RWPE2 (cell line): ENCODE results near the gene OSCP1.

Experiments used
- ATAC-seq: fragments of 200-7000 bp; cut with Tn5 transposase; 3 replicates; pipeline ENCODE4 v1.9.1; 2021; ENCODE audit warnings: low read depth
- DNase-seq: peaks from one replicate; pipeline ENCODE4 v3.0.0-alpha.2; 2020; ENCODE audit warnings: low spot score
- H3K27ac ChIP-seq: fragments of 450-650 bp; 2 replicates; pipeline ENCODE4 v1.5.1; 2017; ENCODE audit warnings: mild to moderate bottlenecking; ENCODE audit not compliant: poor library complexity, severe bottlenecking
- H3K27me3 ChIP-seq: fragments of 250-450 bp; sonication (Bioruptor Pico); 2 replicates; pipeline ENCODE4 v1.5.1; 2021; ENCODE audit warnings: mild to moderate bottlenecking, moderate library complexity; ENCODE audit not compliant: insufficient read depth, poor library complexity, severe bottlenecking
- H3K36me3 ChIP-seq: fragments of 250-450 bp; sonication (Bioruptor Pico); 2 replicates; pipeline ENCODE4 v1.5.1; 2020; ENCODE audit warnings: low read depth, mild to moderate bottlenecking, moderate library complexity
- H3K4me1 ChIP-seq: fragments of 250-450 bp; sonication (Bioruptor Pico); 2 replicates; pipeline ENCODE4 v1.5.1; 2021; ENCODE audit warnings: mild to moderate bottlenecking, moderate library complexity; ENCODE audit not compliant: insufficient read depth, poor library complexity, severe bottlenecking
- H3K4me3 ChIP-seq: fragments of 250-450 bp; sonication (Bioruptor Pico); 2 replicates; pipeline ENCODE4 v1.5.1; 2021; ENCODE audit warnings: mild to moderate bottlenecking, moderate library complexity; ENCODE audit not compliant: severe bottlenecking
- H3K9me3 ChIP-seq: fragments of 250-450 bp; sonication (Bioruptor Pico); 2 replicates; pipeline ENCODE4 v1.5.1; 2021; ENCODE audit warnings: mild to moderate bottlenecking, moderate library complexity; ENCODE audit not compliant: severe bottlenecking
- TF ChIP-seq, protein P1 (sequence below): fragments of 450-650 bp; IDR thresholded peaks from one replicate; pipeline ENCODE4 v1.5.1; 2017; ENCODE audit warnings: mild to moderate bottlenecking, moderate library complexity; ENCODE audit not compliant: poor library complexity, severe bottlenecking

Gene OSCP1

DNA sequence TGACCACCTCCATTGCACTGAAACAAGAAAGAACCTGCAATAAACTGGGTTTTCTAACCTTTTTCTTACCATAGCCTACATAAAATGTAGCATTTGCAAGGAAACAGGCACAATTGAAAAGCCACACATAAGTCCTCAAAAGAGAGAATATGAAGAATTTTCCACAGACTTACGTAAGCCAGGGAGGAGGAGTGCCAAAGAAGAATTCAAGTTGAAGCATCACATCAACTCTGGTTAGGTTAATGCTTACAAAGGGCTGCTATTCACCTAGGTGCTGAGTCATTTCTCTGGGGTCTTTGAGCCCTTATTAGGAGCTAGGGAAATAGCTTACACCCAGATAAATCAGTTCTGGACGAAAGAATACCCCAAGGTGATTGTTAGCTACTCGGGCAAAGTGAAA lies 9.6 kb downstream of the OSCP1 start:
- Histone ChIP-seq H3K4me1 (peaks cover 13% of the 10 kb centered on the region), H3K27me3 (no peaks in the 10 kb centered on the region), H3K4me3 (no peak overlapping the region), H3K9me3 (no peaks in the 10 kb centered on the region), H3K27ac (no peak overlapping the region), H3K36me3 (no peaks in the 10 kb centered on the region)
- ATAC-seq (no peak), DNase-seq (no peak)
- TF ChIP-seq, protein P1, sequence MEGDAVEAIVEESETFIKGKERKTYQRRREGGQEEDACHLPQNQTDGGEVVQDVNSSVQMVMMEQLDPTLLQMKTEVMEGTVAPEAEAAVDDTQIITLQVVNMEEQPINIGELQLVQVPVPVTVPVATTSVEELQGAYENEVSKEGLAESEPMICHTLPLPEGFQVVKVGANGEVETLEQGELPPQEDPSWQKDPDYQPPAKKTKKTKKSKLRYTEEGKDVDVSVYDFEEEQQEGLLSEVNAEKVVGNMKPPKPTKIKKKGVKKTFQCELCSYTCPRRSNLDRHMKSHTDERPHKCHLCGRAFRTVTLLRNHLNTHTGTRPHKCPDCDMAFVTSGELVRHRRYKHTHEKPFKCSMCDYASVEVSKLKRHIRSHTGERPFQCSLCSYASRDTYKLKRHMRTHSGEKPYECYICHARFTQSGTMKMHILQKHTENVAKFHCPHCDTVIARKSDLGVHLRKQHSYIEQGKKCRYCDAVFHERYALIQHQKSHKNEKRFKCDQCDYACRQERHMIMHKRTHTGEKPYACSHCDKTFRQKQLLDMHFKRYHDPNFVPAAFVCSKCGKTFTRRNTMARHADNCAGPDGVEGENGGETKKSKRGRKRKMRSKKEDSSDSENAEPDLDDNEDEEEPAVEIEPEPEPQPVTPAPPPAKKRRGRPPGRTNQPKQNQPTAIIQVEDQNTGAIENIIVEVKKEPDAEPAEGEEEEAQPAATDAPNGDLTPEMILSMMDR, result no peak

DNA sequence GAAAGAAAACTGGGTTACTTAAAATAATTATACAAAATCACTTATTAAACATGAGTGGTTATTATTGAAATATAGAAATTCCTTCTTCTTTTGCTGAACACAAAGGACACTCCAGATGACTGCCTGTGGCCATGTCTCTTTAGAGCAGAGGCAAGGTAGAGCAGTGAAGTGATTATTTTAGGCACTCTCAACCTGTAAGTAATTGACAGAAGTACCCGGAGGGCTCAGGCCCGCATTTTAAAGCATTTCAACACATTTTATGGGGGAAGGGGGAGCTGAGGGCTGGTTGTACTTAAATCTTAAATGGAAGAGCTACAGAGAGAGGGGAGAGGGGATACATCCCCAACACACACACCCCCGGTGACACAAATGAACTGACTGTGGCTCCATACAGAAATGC lies 10.2 kb downstream of the OSCP1 start:
- no peaks in the 10 kb centered on the region for H3K36me3 ChIP-seq
- H3K27ac ChIP-seq, result no peak overlapping the region
- H3K27me3 ChIP-seq, result no peaks in the 10 kb centered on the region
- TF ChIP-seq, protein P1, result no peak
- DNase-seq, result no peak
- H3K9me3 ChIP-seq, result no peaks in the 10 kb centered on the region
- peaks cover 13% of the 10 kb centered on the region for H3K4me1 ChIP-seq
- H3K4me3 ChIP-seq, result no peak overlapping the region
- ATAC-seq, result no peak

DNA sequence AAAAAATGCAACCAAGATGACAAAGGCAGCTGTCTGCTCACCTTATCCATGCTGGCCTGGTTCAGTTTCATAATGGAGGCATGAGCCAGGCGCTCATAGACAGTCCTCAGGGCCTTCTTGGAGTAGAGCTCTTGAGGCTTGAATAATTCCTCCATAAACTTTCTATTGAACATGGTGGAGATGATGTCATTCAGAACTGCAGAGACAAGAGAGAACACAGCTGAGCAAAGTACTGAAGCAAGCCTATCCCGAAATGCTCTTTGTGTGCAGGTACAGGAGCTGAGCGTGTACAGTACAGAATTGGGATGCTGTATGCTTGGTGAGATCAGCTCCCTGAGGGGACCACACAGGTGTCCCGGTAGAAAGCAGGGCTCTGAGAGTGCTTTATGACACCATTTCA lies 11.5 kb downstream of the OSCP1 start:
- Histone ChIP-seq H3K4me3 (no peak overlapping the region), H3K36me3 (no peaks in the 10 kb centered on the region), H3K9me3 (no peaks in the 10 kb centered on the region), H3K27ac (no peak overlapping the region), H3K27me3 (no peaks in the 10 kb centered on the region), H3K4me1 (peaks cover 13% of the 10 kb centered on the region)
- ATAC-seq (no peak), DNase-seq (no peak)
- TF ChIP-seq, protein P1, result no peak

DNA sequence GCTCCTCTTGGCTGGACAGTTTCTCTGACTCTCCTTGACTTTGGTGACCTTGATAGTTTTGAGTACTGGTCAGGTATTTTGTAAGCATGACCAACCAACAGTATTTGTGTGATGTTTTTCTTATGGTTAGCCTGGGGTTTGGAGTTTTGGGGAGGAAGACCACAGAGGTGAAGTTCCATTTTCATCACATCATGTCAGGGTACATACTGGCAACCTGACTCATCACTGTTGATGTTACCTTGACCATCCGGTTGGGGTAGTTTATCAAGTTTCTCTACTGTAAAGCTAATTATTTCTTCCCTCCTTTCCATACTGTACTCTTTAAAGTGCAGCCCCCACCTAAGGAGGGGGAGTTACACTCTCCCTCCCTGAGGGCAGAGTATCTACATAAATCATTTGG lies 13.4 kb downstream of the OSCP1 start:
- Histone ChIP-seq H3K27ac (peak overlapping the region; percentile 73), H3K36me3 (no peaks in the 10 kb centered on the region), H3K4me1 (peaks cover 13% of the 10 kb centered on the region), H3K4me3 (no peak overlapping the region), H3K27me3 (no peaks in the 10 kb centered on the region), H3K9me3 (no peaks in the 10 kb centered on the region)
- DNase-seq (no peak), ATAC-seq (peak; percentile 96)
- TF ChIP-seq, protein P1, result no peak

DNA sequence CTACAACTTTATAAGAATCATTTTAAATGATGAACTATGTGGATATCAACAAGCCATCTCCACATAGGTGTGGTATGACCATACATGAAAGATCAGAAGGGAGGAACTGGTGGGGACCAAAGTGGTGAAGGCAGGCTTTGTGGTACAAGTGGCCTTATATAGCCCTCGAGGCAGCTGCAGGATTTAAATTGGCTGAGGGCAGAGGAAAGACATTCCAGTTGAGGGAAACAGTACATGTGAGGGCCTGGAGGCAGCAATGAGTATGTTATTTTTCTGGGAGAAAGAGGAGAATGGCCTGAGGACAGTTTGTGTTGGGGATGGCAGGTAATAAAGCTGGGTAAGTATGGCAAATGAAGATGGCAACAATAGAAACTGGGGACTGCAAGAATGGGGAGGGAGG lies 17.1 kb downstream of the OSCP1 start:
- DNase-seq, result no peak
- Histone ChIP-seq H3K4me1 (peaks cover 13% of the 10 kb centered on the region), H3K27me3 (no peaks in the 10 kb centered on the region), H3K9me3 (no peaks in the 10 kb centered on the region), H3K27ac (no peak overlapping the region), H3K36me3 (no peaks in the 10 kb centered on the region; the same call in 1 of the 2 replicates), H3K4me3 (no peak overlapping the region)
- TF ChIP-seq, protein P1, result no peak
- ATAC-seq, result no peak
